ENCODE results near the gene MMP21. TPM values are rescaled to one million over a fixed set of nuclear protein-coding genes. Genes with fewer than 3 reads are reported as not detected.

Gene MMP21
- total RNA-seq, 1 experiment from 2014 or later, result not detected

DNA sequence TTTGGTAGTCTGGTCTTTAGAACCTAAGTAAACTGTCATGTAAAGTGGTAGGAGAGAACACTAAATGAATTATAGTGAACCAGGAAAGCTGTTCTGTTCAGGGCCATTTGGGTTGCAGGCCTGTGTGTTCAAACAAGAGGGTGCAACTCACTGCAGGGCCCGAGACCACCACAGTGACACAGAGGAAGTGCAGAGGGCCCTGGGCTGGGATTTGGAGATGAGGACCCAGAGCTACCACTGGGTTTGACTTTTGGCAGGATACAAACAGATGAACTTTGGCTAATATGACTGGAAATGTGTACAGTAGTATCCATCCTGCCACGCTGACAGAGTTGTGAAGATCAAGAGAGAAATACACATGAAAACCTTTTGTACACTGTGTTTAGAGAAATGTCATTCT is 9.8 kb downstream of the MMP21 start:
- Histone ChIP-seq H3K4me3 (ENCODE audit: low read length) (no peak overlapping the region), H3K27me3 (ENCODE audit: low read length) (no peaks in the 10 kb centered on the region), H4K20me1 (ENCODE audit: insufficient read depth, low read depth, low read length) (no peaks in the 10 kb centered on the region; the same call in 1 of the 2 replicates), H3K4me1 (ENCODE audit: low read length) (no peaks in the 10 kb centered on the region), H2AFZ (ENCODE audit: low read length) (no peak overlapping the region), H3K27ac (ENCODE audit: low read length) (no peak overlapping the region), H3K9ac (ENCODE audit: low read length) (no peak overlapping the region), H3K4me2 (ENCODE audit: low read depth, low read length, poor library complexity, severe bottlenecking) (no peak overlapping the region), H3K9me3 (ENCODE audit: low read length) (no peaks in the 10 kb centered on the region), H3K36me3 (ENCODE audit: insufficient read depth, low read length) (peaks cover 38% of the 10 kb centered on the region; the same call in 1 of the 2 replicates), H3K79me2 (ENCODE audit: low read length) (no peaks in the 10 kb centered on the region), H3K9me2 (replicated peaks; ENCODE audit: insufficient read depth, low read length) (no peaks in the 10 kb centered on the region)
- DNase-seq, result no peak

DNA sequence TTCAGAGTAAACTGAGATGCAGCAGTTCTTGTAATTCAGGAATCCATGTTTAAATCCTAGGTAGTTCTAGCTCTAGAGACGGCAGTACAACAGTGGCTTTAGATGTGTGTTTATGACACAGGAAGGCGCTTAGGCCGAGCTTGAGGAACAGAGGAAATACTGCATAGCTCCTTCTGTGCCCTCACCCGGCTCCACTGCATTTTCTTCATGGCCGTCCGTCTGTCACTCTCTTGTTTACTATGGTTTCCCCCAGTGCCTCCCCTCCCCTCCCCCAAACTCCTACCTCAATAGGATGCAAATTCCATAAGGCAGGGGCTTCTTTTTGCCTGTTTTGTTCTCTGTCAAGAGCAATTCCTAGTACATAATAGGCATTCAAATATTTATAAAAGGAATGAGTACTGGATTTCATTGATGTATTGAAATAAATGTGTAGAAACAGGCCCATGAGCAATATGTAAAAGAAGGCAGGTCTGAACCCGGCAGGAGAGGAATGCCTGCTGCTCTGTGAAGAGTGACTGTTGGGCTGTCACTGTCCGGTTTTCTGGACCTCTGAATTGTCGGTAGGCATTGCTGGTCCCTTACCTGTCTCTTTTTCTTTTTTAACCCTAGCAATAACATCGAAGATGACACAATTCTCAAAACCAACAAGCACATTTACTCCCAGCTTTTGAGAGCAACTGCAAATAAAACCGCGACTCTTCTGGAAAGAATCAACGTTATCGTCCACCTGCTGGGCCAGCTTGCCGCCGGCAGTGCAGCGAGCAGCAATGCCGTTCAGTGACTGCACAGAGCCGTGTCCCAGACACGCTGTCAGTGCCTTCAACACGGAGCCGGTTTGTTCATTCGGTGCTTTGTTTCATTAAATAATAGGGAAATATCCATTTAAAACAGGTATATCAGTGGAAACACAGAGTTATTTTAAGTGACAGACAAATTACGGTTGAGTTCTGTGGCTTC is 12.7 kb downstream of the MMP21 start:
- Histone ChIP-seq H4K20me1 (ENCODE audit: insufficient read depth, low read depth, low read length) (no peaks in the 10 kb centered on the region; the same call in 1 of the 2 replicates), H3K27ac (ENCODE audit: low read length) (no peak overlapping the region), H3K79me2 (ENCODE audit: low read length) (peaks cover 3% of the 10 kb centered on the region), H3K9ac (ENCODE audit: low read length) (no peak overlapping the region), H3K36me3 (ENCODE audit: insufficient read depth, low read length) (peaks cover 58% of the 10 kb centered on the region), H3K4me3 (ENCODE audit: low read length) (no peak overlapping the region), H3K27me3 (ENCODE audit: low read length) (no peaks in the 10 kb centered on the region), H3K4me2 (ENCODE audit: low read depth, low read length, poor library complexity, severe bottlenecking) (no peak overlapping the region), H2AFZ (ENCODE audit: low read length) (no peak overlapping the region), H3K9me2 (replicated peaks; ENCODE audit: insufficient read depth, low read length) (no peaks in the 10 kb centered on the region), H3K4me1 (ENCODE audit: low read length) (no peaks in the 10 kb centered on the region), H3K9me3 (ENCODE audit: low read length) (no peaks in the 10 kb centered on the region)
- DNase-seq, result no peak

DNA sequence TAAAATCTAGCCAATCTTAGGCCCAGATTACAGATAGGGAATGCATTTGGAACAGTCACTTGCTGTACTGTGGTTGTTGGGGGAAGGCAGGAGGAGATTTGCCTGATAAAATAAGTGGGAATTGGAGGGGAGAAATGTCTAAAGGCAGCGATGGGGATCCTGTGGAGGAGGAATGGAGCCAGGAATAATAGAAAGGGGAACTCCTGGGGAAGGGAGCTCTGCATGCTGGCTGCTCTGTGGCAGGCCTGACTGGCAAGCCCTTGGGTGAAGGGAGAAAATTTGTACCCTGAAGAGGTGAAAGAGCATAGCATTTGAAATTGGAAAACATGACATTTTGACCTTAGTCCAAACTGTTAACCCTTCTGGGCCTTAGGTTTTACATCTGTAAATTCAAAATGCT is 13.7 kb downstream of the MMP21 start:
- Histone ChIP-seq H3K4me2 (ENCODE audit: low read depth, low read length, poor library complexity, severe bottlenecking) (no peak overlapping the region), H3K9me2 (replicated peaks; ENCODE audit: insufficient read depth, low read length) (no peaks in the 10 kb centered on the region), H3K9me3 (ENCODE audit: low read length) (no peaks in the 10 kb centered on the region), H3K27me3 (ENCODE audit: low read length) (no peaks in the 10 kb centered on the region), H3K9ac (ENCODE audit: low read length) (no peak overlapping the region), H2AFZ (ENCODE audit: low read length) (no peak overlapping the region), H4K20me1 (ENCODE audit: insufficient read depth, low read depth, low read length) (no peaks in the 10 kb centered on the region; the same call in 1 of the 2 replicates), H3K4me3 (ENCODE audit: low read length) (no peak overlapping the region), H3K36me3 (ENCODE audit: insufficient read depth, low read length) (peaks cover 68% of the 10 kb centered on the region), H3K4me1 (ENCODE audit: low read length) (no peaks in the 10 kb centered on the region), H3K79me2 (ENCODE audit: low read length) (peaks cover 12% of the 10 kb centered on the region), H3K27ac (ENCODE audit: low read length) (no peak overlapping the region)
- DNase-seq, result no peak

DNA sequence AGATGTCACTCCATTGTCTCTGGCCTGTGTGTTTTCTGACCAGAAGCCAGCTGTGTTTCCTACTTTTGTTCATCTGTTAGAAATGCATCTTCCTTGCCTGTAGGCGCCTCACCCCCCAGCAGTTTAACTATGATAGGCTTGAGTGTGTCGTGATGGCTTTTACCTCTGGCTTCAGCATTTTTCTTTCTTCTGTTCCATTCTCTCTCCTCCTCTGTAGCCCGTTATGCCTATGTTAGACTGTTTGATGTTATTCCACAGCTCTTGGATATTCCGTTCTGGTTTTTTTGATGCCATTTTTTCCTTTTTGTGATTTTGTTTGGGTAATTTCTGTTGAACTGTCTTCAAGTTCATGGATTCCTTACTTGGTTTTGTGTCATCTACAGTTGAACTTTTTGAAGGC is 17.9 kb downstream of the MMP21 start:
- Histone ChIP-seq H3K4me2 (ENCODE audit: low read depth, low read length, poor library complexity, severe bottlenecking) (no peak overlapping the region), H4K20me1 (ENCODE audit: insufficient read depth, low read depth, low read length) (no peaks in the 10 kb centered on the region), H2AFZ (ENCODE audit: low read length) (no peak overlapping the region), H3K4me3 (ENCODE audit: low read length) (no peak overlapping the region), H3K36me3 (ENCODE audit: insufficient read depth, low read length) (peaks cover 81% of the 10 kb centered on the region), H3K27ac (ENCODE audit: low read length) (no peak overlapping the region), H3K9me3 (ENCODE audit: low read length) (no peaks in the 10 kb centered on the region), H3K9me2 (replicated peaks; ENCODE audit: insufficient read depth, low read length) (no peaks in the 10 kb centered on the region), H3K4me1 (ENCODE audit: low read length) (no peaks in the 10 kb centered on the region), H3K79me2 (ENCODE audit: low read length) (peaks cover 33% of the 10 kb centered on the region), H3K27me3 (ENCODE audit: low read length) (no peaks in the 10 kb centered on the region), H3K9ac (ENCODE audit: low read length) (no peak overlapping the region)
- no peak for DNase-seq

DNA sequence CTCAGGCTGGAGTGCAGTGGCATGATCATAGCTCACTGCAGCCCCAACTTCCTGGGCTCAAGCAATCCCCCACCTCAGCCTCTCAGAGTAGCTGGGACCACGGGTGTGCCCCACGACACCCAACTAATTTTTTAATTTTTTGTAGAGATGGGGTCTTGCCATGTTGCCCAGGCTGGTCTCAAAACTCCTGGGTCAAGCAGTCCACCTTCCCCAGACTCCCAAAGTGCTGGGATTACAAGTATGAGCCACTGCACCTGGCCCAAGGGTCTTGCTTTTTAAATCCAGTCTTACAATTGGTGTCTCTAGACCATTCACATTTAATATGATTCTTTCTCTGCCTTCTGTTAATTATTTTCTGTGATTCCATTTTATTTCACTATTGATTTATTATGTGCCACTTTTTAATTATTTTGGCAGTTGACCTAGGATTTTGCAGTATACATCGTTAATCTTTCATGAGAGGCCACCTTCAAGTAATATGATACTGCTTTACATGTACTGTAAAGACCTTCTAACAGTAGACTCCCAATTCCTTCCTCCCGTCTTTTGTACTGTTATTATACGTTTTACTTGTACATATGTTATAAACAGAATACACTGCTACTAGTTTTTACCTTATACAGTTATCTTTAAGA is 18.7 kb downstream of the MMP21 start:
- Histone ChIP-seq H3K9me2 (replicated peaks; ENCODE audit: insufficient read depth, low read length) (no peaks in the 10 kb centered on the region), H3K4me2 (ENCODE audit: low read depth, low read length, poor library complexity, severe bottlenecking) (no peak overlapping the region), H3K9ac (ENCODE audit: low read length) (no peak overlapping the region), H3K27ac (ENCODE audit: low read length) (no peak overlapping the region), H3K27me3 (ENCODE audit: low read length) (no peaks in the 10 kb centered on the region), H3K9me3 (ENCODE audit: low read length) (no peaks in the 10 kb centered on the region), H3K4me1 (ENCODE audit: low read length) (no peaks in the 10 kb centered on the region), H3K79me2 (ENCODE audit: low read length) (peaks cover 33% of the 10 kb centered on the region), H3K36me3 (ENCODE audit: insufficient read depth, low read length) (peaks cover 81% of the 10 kb centered on the region), H3K4me3 (ENCODE audit: low read length) (no peak overlapping the region), H4K20me1 (ENCODE audit: insufficient read depth, low read depth, low read length) (no peaks in the 10 kb centered on the region; the same call in 1 of the 2 replicates), H2AFZ (ENCODE audit: low read length) (no peak overlapping the region)
- no peak for DNase-seq

DNA sequence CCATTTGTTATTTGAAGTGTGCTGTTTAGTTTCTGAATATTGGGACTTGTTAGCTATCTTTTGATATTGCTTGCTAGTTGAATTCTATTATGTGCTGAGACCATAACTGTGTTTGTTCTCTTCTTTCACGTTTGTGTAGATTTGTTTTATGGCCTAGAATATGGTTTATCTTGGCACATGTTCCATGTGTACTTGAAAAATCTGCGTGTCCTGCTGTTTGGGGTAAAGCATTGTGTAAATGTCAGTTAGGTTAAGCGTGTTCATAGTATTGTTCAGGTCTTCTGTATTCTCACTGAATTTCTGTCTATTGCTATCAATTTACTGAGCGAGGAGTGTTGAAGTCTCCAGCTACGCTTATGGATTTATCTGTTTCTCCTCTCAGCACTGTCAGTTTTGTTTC is 19.4 kb downstream of the MMP21 start:
- Histone ChIP-seq H3K36me3 (ENCODE audit: insufficient read depth, low read length) (peaks cover 84% of the 10 kb centered on the region), H4K20me1 (ENCODE audit: insufficient read depth, low read depth, low read length) (no peaks in the 10 kb centered on the region; the same call in 1 of the 2 replicates), H3K9ac (ENCODE audit: low read length) (no peak overlapping the region), H3K9me2 (replicated peaks; ENCODE audit: insufficient read depth, low read length) (no peaks in the 10 kb centered on the region), H3K4me2 (ENCODE audit: low read depth, low read length, poor library complexity, severe bottlenecking) (no peak overlapping the region), H3K27me3 (ENCODE audit: low read length) (no peaks in the 10 kb centered on the region), H3K9me3 (ENCODE audit: low read length) (no peaks in the 10 kb centered on the region), H3K4me1 (ENCODE audit: low read length) (no peaks in the 10 kb centered on the region), H3K4me3 (ENCODE audit: low read length) (no peak overlapping the region), H3K79me2 (ENCODE audit: low read length) (peaks cover 33% of the 10 kb centered on the region), H2AFZ (ENCODE audit: low read length) (no peak overlapping the region), H3K27ac (ENCODE audit: low read length) (no peak overlapping the region)
- no peak for DNase-seq

DNA sequence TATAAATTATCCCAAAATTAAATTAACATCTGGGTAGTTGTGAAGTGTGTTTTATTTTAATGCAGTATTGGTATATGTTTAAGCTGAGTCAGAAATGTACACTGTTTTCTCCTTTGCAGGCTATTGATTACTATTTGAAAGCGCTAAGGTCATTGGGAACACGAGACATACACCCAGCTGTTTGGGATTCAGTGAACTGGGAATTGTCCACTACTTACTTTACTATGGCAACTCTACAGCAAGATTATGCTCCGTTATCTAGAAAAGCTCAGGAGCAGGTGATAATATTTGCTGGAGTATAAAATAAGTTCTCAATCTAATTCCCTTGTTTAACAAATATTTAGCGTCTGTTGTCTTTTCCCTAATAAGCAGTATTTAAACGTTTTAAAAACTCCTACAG is 28.2 kb downstream of the MMP21 start:
- Histone ChIP-seq H3K27me3 (ENCODE audit: low read length) (no peaks in the 10 kb centered on the region), H3K27ac (ENCODE audit: low read length) (no peak overlapping the region), H3K79me2 (ENCODE audit: low read length) (no peaks in the 10 kb centered on the region), H3K9me3 (ENCODE audit: low read length) (no peaks in the 10 kb centered on the region), H3K9me2 (replicated peaks; ENCODE audit: insufficient read depth, low read length) (no peaks in the 10 kb centered on the region), H2AFZ (ENCODE audit: low read length) (no peak overlapping the region), H3K36me3 (ENCODE audit: insufficient read depth, low read length) (peaks cover 72% of the 10 kb centered on the region), H3K9ac (ENCODE audit: low read length) (no peak overlapping the region), H3K4me2 (ENCODE audit: low read depth, low read length, poor library complexity, severe bottlenecking) (no peak overlapping the region), H3K4me3 (ENCODE audit: low read length) (no peak overlapping the region), H4K20me1 (ENCODE audit: insufficient read depth, low read depth, low read length) (no peaks in the 10 kb centered on the region; the same call in 1 of the 2 replicates), H3K4me1 (ENCODE audit: low read length) (no peaks in the 10 kb centered on the region)
- no peak for DNase-seq

DNA sequence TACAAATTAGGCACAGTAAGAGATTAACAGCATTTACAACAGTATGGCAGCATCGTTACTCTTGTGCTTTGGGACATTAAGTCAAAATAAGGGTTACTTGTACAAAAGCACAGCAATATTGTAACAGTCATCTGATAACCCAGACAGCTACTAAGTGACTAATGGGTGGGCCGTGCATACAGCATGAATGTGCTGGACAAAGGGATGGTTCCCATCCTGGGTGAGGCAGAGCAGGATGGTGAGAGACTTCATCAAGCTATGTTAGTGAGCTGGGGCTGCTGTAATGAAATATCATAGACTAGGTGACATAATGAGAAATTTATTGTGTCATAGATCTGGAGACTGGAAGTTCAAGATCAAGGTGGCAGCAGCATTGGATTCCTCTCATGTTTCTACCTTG is 30.7 kb downstream of the MMP21 start:
- Histone ChIP-seq H3K9me3 (ENCODE audit: low read length) (no peaks in the 10 kb centered on the region), H3K4me2 (ENCODE audit: low read depth, low read length, poor library complexity, severe bottlenecking) (no peak overlapping the region), H3K27ac (ENCODE audit: low read length) (no peak overlapping the region), H2AFZ (ENCODE audit: low read length) (no peak overlapping the region), H3K27me3 (ENCODE audit: low read length) (no peaks in the 10 kb centered on the region), H3K4me3 (ENCODE audit: low read length) (no peak overlapping the region), H3K79me2 (ENCODE audit: low read length) (no peaks in the 10 kb centered on the region; the same call in 1 of the 2 replicates), H3K9ac (ENCODE audit: low read length) (no peak overlapping the region), H3K9me2 (replicated peaks; ENCODE audit: insufficient read depth, low read length) (no peaks in the 10 kb centered on the region), H4K20me1 (ENCODE audit: insufficient read depth, low read depth, low read length) (no peaks in the 10 kb centered on the region), H3K36me3 (ENCODE audit: insufficient read depth, low read length) (peaks cover 60% of the 10 kb centered on the region), H3K4me1 (ENCODE audit: low read length) (no peaks in the 10 kb centered on the region)
- no peak for DNase-seq

Measured in Karpas-422 (cell line).